Measurements from ENCODE around the gene MRPL32.

DNA sequence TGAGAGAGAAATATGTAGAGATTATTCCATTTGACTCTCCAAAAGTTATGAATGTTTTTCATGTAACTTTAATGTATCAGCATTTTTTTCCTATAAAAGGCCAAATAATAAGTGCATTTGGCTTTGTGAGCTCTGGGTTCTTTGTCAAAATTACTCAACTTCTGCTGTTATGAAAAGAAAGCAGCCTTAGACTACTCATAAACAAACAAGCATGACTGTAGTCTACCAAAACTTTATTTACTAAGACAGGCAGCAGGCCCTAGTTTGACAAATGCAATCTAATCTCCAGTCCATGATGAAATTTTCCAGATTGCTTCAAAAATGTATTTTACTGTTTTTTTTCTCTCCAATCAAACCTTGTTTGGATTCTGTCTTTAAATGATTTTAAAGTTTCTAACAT, 46.3 kb downstream of the MRPL32 start:
- TF ChIP-seq POLR2AphosphoS5 (IDR thresholded peaks at IDR 0.05; ENCODE audit: low read depth, low read length), result no peak
- TF ChIP-seq TAF1 (IDR thresholded peaks at IDR 0.05; ENCODE audit: borderline replicate concordance, insufficient read depth, low read length), result no peak
- TF ChIP-seq SIN3A (IDR thresholded peaks at IDR 0.05; ENCODE audit: borderline replicate concordance, insufficient read depth, low read length), result no peak
- no peak for TF ChIP-seq FOXP2 (optimal IDR thresholded peaks at IDR 0.05; ENCODE audit: borderline replicate concordance, extremely low read depth, extremely low read length, insufficient read depth)
